Lower lobe of right lung (tissue), 2 donors: Measurements from ENCODE around the gene KNTC1. TPM values are rescaled to one million over a fixed set of nuclear protein-coding genes. Genes with fewer than 3 reads are reported as not detected.
"Not testable (repeated sequence)": the region's sequence is repeated elsewhere in the genome, so short reads cannot be mapped to it uniquely, and the experiment has no call there.

Experiments
- ATAC-seq, 2 donors: fragments of 200-7000 bp; cut with Tn5 transposase; one replicate each; pipeline ENCODE4 v1.9.1; 2020 to 2022; ENCODE audit warnings: mild to moderate bottlenecking in 2 of 2, moderate library complexity in 2 of 2
- DNase-seq: peaks from one replicate; pipeline ENCODE4 v3.0.0-alpha.2; 2020
- H3K27ac ChIP-seq: fragments of 200-600 bp; one replicate; pipeline ENCODE4 v1.8.0; 2022
- H3K27me3 ChIP-seq: fragments of 200-600 bp; one replicate; pipeline ENCODE4 v1.8.0; 2022; ENCODE audit warnings: low read depth
- H3K36me3 ChIP-seq: fragments of 200-600 bp; one replicate; pipeline ENCODE4 v1.8.0; 2022; ENCODE audit warnings: mild to moderate bottlenecking
- H3K4me1 ChIP-seq: fragments of 200-600 bp; one replicate; pipeline ENCODE4 v1.8.0; 2022
- H3K4me3 ChIP-seq: fragments of 200-600 bp; one replicate; pipeline ENCODE4 v1.8.0; 2022; ENCODE audit warnings: mild to moderate bottlenecking
- H3K9me3 ChIP-seq: fragments of 200-600 bp; one replicate; pipeline ENCODE4 v1.8.0; 2022
- CTCF ChIP-seq: fragments of 200-600 bp; IDR thresholded peaks from one replicate; pipeline ENCODE4 v1.8.0; 2022; ENCODE audit warnings: antibody characterized with exemption, mild to moderate bottlenecking
- intact Hi-C: fragments of 100-400 bp; cut with DNase I; formaldehyde crosslinking; loops from one replicate; pipeline ENCODE4 v1.11.0; 2022
- total RNA-seq: library from RNA; stranded (reverse); fragmentation: NEBNext Ultra II Directional; extraction: Animal tissue kit (Norgen Biotek cat#: 25700); gene quantifications from one replicate; pipeline ENCODE4 v1.2.1, GENCODE V29; 2021
- donor health status: DM: no; HTN: yes; CAD: no; lungs with severe emphysema.

The KNTC1 gene
- total RNA-seq, 1 donor from 2014 or later, result 8.7 TPM

DNA sequence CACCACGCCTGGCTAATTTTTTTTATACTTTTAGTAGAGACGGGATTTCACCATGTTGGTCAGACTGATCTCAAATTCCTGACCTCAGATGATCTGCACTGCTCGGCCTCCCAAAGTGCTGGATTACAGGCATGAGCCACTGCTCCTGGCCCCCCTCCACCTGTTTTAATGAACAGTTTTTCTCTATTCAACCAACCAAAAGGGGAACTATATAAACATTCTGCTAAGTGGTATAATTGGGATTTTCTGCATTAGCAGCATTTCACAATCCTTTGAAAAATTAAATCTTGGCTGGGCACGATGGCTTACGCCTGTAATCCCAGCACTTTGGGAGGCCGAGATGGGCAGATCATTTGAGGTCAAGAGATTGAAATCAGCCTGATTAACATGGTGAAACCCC, 44.8 kb downstream of the KNTC1 start:
- Histone ChIP-seq H3K4me1 (no peaks in the 10 kb centered on the region), H3K27me3 (no peaks in the 10 kb centered on the region), H3K4me3 (no peak overlapping the region), H3K27ac (no peak overlapping the region), H3K36me3 (peaks cover 56% of the 10 kb centered on the region), H3K9me3 (no peaks in the 10 kb centered on the region)
- no peak for TF ChIP-seq CTCF
- ATAC-seq, result no peak
- intact Hi-C loops, result no loop called here
- DNase-seq, result no peak

DNA sequence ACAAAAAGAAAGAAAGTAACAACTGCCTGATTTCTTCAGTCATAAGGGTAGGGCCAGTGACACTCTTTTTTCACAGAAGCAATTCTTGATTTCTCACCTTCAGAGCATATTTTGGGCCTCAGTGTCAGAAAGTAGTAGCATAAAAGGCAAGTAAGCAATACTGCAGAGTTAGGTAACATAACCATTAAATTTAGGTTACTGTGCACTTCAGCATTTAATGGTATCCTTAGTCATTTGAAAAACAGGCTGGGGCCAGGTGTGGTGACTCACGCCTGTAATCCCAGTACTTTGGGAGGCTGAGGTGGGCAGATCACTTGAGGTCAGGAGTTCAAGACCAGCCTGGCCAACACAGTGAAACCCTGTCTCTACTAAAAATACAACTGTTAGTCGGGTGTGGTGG, 56.2 kb downstream of the KNTC1 start:
- H3K9me3 ChIP-seq, H3K27ac ChIP-seq, H3K27me3 ChIP-seq, H3K4me1 ChIP-seq, intact Hi-C loops, H3K4me3 ChIP-seq, ATAC-seq, DNase-seq: not testable (repeated sequence)
- peaks cover 45% of the 10 kb centered on the region for H3K36me3 ChIP-seq

DNA sequence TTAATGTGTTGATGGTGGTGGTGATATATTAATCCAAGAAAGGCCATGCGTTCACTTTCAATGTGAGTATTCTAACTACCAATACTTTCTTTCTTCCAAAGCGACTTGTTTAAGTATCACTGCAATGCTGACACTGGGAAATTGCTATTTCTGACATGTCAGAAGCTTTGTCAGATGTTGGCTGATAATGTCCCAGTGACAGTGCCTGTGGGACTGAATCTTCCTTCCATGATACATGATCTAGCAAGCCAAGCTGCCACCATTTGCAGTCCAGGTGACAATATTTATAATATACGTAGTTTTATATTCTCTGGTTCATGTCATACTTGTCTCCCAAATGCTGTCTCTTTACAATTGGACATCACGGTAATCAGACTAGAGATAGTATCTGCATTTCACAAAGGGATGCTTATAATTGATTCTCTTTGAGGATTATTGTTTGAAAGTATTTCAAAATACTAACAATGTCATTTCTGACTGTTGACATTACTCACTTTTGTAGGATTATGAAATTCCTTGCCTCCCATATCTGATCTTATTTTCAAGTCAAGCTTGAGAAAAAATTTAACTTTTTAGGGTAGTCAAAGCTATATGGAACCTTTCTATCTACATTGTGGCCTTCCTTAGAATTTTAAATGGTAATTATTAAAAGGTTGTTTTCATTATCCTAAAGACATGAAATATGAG, 57.3 kb downstream of the KNTC1 start:
- no peak for ATAC-seq
- intact Hi-C loops, result no loop called here
- DNase-seq, result no peak
- no peak overlapping the region for H3K27ac ChIP-seq
- H3K27me3 ChIP-seq, result no peaks in the 10 kb centered on the region
- no peak overlapping the region for H3K4me3 ChIP-seq
- H3K4me1 ChIP-seq, result no peaks in the 10 kb centered on the region
- no peaks in the 10 kb centered on the region for H3K9me3 ChIP-seq
- H3K36me3 ChIP-seq, result peaks cover 42% of the 10 kb centered on the region
- TF ChIP-seq CTCF, result no peak

DNA sequence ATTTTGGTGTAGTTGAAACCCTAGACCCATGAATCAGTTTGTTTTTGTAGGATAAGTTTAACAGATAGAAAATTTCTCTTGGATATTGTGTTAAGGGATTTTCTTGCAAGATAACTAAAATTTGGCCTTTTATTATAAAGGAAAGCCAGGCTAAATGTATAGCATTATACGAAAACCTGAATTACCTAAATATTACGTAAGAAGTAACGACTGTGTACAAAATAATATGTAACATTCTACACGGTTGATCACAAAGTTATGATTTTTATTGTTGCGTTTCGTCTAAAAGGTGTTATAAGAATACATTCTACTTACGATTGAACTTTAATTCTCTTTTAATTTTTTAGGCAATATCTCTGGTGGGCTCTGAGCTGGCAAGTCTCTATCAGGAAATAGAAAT, 63.9 kb downstream of the KNTC1 start:
- DNase-seq (no peak), ATAC-seq (no peak)
- no peak for TF ChIP-seq CTCF
- Histone ChIP-seq H3K36me3 (peaks cover 17% of the 10 kb centered on the region), H3K4me3 (no peak overlapping the region), H3K4me1 (no peaks in the 10 kb centered on the region), H3K9me3 (no peaks in the 10 kb centered on the region), H3K27ac (no peak overlapping the region), H3K27me3 (no peaks in the 10 kb centered on the region)
- intact Hi-C loops, result no loop called here

GRCh38 chr12:122591966-122592365, 64.9 kb downstream of the KNTC1 start:
- intact Hi-C loops, DNase-seq: not testable (repeated sequence)
- peaks cover 15% of the 10 kb centered on the region for H3K36me3 ChIP-seq

DNA sequence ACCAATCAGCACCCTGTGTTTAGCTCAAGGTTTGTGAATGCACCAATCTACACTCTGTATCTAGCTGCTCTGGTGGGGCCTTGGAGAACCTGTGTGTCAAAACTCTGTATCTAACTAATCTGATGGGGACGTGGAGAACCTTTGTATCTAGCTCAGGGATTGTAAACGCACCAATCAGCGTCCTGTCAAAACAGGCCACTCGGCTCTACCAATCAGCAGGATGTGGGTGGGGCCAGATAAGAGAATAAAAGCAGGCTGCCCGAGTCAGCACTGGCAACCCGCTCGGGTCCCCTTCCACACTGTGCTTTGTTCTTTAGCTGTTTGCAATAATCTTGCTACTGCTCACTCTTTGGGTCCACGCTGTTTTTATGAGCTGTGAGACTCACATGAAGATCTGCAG, 65.5 kb downstream of the KNTC1 start:
- intact Hi-C loops, ATAC-seq, H3K27me3 ChIP-seq, H3K4me1 ChIP-seq, DNase-seq, H3K4me3 ChIP-seq, H3K27ac ChIP-seq, H3K9me3 ChIP-seq: not testable (repeated sequence)
- peaks cover 15% of the 10 kb centered on the region for H3K36me3 ChIP-seq

More at GRCh38 chr12:122591966-122592365, 64.9 kb downstream of the KNTC1 start:
- H3K4me1 ChIP-seq, H3K4me3 ChIP-seq, H3K27me3 ChIP-seq, H3K27ac ChIP-seq, H3K9me3 ChIP-seq, ATAC-seq: not testable (repeated sequence)

DNA sequence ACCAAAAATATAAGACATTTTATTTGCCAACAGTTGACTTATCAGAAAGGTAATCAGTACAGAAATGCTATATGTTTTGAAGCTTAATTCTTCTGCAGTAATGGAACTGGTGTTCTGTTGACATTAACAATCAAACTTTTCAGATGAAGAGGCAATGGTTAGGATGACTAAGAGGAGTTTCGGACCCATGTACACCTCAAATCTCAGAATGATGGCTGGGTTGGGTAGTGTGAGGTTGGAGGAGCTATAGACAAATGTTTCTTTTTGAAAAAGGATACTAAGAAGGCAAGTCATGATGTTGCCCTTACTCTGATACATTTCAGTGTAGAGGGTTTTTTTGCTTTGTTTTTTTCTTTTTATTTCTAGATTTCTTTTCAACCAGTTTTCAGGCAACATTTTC, 66.9 kb downstream of the KNTC1 start:
- intact Hi-C loops, result no loop called here
- Histone ChIP-seq H3K4me3 (no peak overlapping the region), H3K4me1 (no peaks in the 10 kb centered on the region), H3K36me3 (peaks cover 15% of the 10 kb centered on the region), H3K27me3 (no peaks in the 10 kb centered on the region), H3K9me3 (no peaks in the 10 kb centered on the region), H3K27ac (no peak overlapping the region)
- ATAC-seq (no peak), DNase-seq (no peak)
- no peak for TF ChIP-seq CTCF
